ENCODE measurements around the gene PXMP2. TPM values are rescaled to one million over a fixed set of nuclear protein-coding genes. Genes with fewer than 3 reads are reported as not detected.

The PXMP2 gene
- total RNA-seq, 1 donor from 2014 or later, result 15.0 TPM

- no peaks in the 10 kb centered on the region for H3K27me3 ChIP-seq
- TF ChIP-seq CTCF (IDR thresholded peaks at IDR 0.05) (no peak), POLR2A (IDR thresholded peaks at IDR 0.05) (no peak), POLR2AphosphoS5 (IDR thresholded peaks at IDR 0.05; ENCODE audit: insufficient read depth in 1 of 2, low read depth in 1 of 2) (no peak)
- peaks cover 27% of the 10 kb centered on the region for H3K4me1 ChIP-seq
- H3K4me3 ChIP-seq, result no peak overlapping the region
- no peaks in the 10 kb centered on the region for H3K9me3 ChIP-seq
- H3K36me3 ChIP-seq, result peaks cover 4 to 22% of the 10 kb centered on the region in 2 donors
- H3K27ac ChIP-seq, result no peak overlapping the region
- DNase-seq (ENCODE audit: extremely low spot score in 2 of 2), result no peak
- intact Hi-C loops (cut with DNase I), result no loop called here
Measured at GRCh38 chr12:132713123-132713522, 25.7 kb downstream of the PXMP2 start.

GRCh38 chr12:132715874-132716273 lies 28.5 kb downstream of the PXMP2 start:
- no peak overlapping the region for H3K4me3 ChIP-seq
- peaks cover 18% of the 10 kb centered on the region for H3K4me1 ChIP-seq
- no peak for DNase-seq (ENCODE audit: extremely low spot score in 2 of 2)
- intact Hi-C loops (cut with DNase I), result no loop called here
- no peak overlapping the region for H3K27ac ChIP-seq
- no peaks in the 10 kb centered on the region for H3K9me3 ChIP-seq
- TF ChIP-seq POLR2A (IDR thresholded peaks at IDR 0.05), result no peak
- TF ChIP-seq CTCF (IDR thresholded peaks at IDR 0.05), result no peak
- no peak for TF ChIP-seq POLR2AphosphoS5 (IDR thresholded peaks at IDR 0.05; ENCODE audit: insufficient read depth in 1 of 2, low read depth in 1 of 2)
- H3K36me3 ChIP-seq, result peaks cover 4 to 36% of the 10 kb centered on the region in 2 donors
- no peaks in the 10 kb centered on the region for H3K27me3 ChIP-seq

GRCh38 chr12:132716356-132716755 lies 29.0 kb downstream of the PXMP2 start:
- Histone ChIP-seq H3K36me3 (peaks cover 4 to 36% of the 10 kb centered on the region in 2 donors), H3K9me3 (no peaks in the 10 kb centered on the region), H3K27me3 (no peaks in the 10 kb centered on the region), H3K4me1 (peaks cover 17% of the 10 kb centered on the region), H3K27ac (no peak overlapping the region), H3K4me3 (no peak overlapping the region)
- no peak for TF ChIP-seq POLR2AphosphoS5 (IDR thresholded peaks at IDR 0.05; ENCODE audit: insufficient read depth in 1 of 2, low read depth in 1 of 2)
- no peak for TF ChIP-seq CTCF (IDR thresholded peaks at IDR 0.05)
- no peak for TF ChIP-seq POLR2A (IDR thresholded peaks at IDR 0.05)
- DNase-seq (ENCODE audit: extremely low spot score in 2 of 2), result no peak
- intact Hi-C loops (cut with DNase I), result no loop called here

GRCh38 chr12:132717011-132717410 lies 29.6 kb downstream of the PXMP2 start:
- Histone ChIP-seq H3K9me3 (no peaks in the 10 kb centered on the region), H3K27ac (no peak overlapping the region), H3K4me3 (no peak overlapping the region), H3K27me3 (no peaks in the 10 kb centered on the region), H3K4me1 (peaks cover 10% of the 10 kb centered on the region), H3K36me3 (peaks cover 4 to 36% of the 10 kb centered on the region in 2 donors)
- no peak for DNase-seq (ENCODE audit: extremely low spot score in 2 of 2)
- intact Hi-C loops (cut with DNase I), result no loop called here
- TF ChIP-seq POLR2A (IDR thresholded peaks at IDR 0.05) (no peak), CTCF (IDR thresholded peaks at IDR 0.05) (no peak), POLR2AphosphoS5 (IDR thresholded peaks at IDR 0.05; ENCODE audit: insufficient read depth in 1 of 2, low read depth in 1 of 2) (no peak)

- Histone ChIP-seq H3K36me3 (peaks cover 4 to 41% of the 10 kb centered on the region in 2 donors), H3K9me3 (no peaks in the 10 kb centered on the region), H3K4me3 (no peak overlapping the region), H3K27ac (no peak overlapping the region), H3K4me1 (peaks cover 3% of the 10 kb centered on the region), H3K27me3 (no peaks in the 10 kb centered on the region)
- intact Hi-C loops (cut with DNase I), result no loop called here
- no peak for DNase-seq (ENCODE audit: extremely low spot score in 2 of 2)
- TF ChIP-seq POLR2A (IDR thresholded peaks at IDR 0.05) (no peak), CTCF (IDR thresholded peaks at IDR 0.05) (no peak), POLR2AphosphoS5 (IDR thresholded peaks at IDR 0.05; ENCODE audit: insufficient read depth in 1 of 2, low read depth in 1 of 2) (no peak)
Measured at GRCh38 chr12:132717531-132718387, 30.4 kb downstream of the PXMP2 start.
